HG03571 (cell line): ENCODE measurements around the gene TAMALIN.
A peak's percentile ranks its signal among the peaks of the same experiment; 100 is the strongest.

ENCODE experiments used
- ATAC-seq: cut with Tn5 transposase; IDR thresholded peaks from one replicate; pipeline ENCODE4 v1.9.1; 2021; ENCODE audit not compliant: unreplicated experiment

Gene TAMALIN

DNA sequence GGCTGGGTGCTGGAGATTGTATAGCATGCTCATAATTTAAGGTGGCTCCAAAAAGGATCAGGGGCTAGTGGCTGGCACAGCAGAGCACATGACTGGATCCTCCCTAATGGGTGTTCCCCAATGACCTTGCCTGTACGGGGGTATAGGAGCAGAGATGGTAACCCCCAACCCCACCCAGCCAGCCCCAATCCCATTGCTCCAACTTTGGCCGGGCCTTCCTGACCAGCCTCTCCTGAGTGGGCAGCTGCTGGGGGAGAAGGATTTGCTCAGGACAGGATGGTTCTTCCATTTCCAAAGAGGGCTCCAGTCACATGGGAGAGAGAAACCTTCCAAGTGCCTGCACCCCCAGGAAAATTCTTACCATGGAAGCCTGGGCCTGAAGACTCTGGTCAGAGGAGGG lies 29.2 kb downstream of the TAMALIN start:
- ATAC-seq, result no peak

GRCh38 chr12:52036587-52037171 lies 29.9 kb downstream of the TAMALIN start:
- peak; percentile 32 for ATAC-seq

DNA sequence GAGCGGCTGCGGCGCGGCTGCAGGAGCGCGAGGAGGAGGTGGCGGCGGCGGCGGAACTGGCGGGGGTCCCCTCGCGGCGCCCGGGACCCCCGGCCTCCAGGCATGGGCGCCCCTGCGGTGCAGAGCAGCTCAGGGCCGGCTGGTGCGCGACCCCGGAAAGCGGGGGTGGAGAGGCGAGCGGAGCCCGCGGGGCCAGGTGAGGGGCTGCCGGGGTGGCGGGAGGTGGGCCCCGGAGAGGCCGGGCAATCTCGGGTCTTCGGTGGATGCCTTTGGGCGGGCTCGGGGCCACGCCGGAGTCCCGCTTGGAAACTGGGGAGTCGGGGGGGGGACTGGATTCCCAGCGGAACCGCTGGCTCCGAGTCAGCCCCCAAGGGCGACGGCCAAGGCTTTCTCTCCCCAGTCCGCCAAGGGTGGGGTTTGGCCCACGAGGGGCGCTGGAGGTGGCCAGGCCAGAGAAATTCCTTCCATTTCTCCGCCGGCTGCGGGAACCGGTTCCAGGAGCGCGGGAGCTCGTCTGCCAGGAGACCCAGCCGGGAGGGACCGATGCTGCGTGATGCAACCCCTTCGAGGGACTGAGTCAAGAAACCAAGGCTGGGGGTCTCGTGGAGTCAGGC lies 30.6 kb downstream of the TAMALIN start:
- ATAC-seq, result peak; percentile 5

GRCh38 chr12:52038447-52038846 lies 31.7 kb downstream of the TAMALIN start:
- ATAC-seq, result no peak

GRCh38 chr12:52041035-52041434 lies 34.3 kb downstream of the TAMALIN start:
- no peak for ATAC-seq

GRCh38 chr12:52041695-52042123 lies 35.0 kb downstream of the TAMALIN start:
- no peak for ATAC-seq

DNA sequence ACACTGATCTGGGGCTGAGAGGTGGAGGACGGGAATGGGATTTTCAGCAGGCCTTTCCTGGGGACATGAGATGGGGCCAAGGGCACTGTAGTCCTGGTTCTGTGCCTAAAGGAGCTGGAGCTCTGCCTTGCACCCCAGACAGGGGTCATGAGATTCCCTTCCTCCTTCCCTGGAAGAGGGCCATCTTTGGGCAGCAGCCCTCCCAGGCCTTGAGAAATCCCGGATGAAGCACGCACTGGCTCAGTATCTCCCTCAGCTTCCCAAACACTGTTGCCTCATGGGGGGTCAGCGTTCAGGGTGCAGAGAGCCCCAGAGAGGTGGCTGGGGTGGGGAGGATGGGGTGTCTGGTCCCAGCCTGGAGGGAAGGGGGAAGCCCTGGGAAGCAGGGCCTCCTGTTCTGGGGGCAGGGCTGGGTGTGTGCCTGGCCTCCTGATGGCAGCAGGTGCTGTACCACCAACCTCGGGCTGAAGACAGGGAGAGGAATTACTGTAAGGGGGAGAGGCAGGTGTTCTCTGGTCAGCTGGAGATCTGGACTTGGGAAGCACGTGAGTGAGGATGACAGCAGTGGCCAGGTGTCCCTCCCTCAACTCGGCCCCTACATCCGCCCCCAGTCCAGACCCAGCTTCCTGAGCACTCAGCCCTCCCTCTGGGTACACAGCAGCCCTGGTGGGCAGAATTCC lies 36.1 kb downstream of the TAMALIN start:
- no peak for ATAC-seq

GRCh38 chr12:52043386-52044212 lies 36.9 kb downstream of the TAMALIN start:
- ATAC-seq, result no peak

GRCh38 chr12:52044292-52044983 lies 37.7 kb downstream of the TAMALIN start:
- no peak for ATAC-seq

- ATAC-seq, result no peak
Observed at GRCh38 chr12:52045794-52046199, 39.1 kb downstream of the TAMALIN start.

DNA sequence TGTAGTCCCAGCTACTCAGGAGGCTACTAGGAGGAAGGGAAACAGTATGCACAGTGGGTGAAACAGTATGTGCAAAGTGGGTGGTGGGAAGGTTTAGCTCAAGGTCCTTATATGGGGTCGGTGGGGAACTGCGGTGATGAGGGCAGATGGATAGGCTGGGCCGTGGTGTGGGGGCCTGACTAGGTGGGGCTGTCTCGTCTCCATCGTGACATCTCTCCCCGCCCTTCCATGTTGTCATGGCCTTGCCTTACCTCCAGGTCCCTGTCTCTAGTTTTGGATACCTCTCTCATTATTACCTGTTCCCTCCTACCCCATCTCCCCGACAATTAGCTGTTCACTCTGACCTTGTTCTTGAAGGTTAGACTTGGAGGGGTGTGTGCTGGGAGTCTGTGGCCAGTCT lies 40.1 kb downstream of the TAMALIN start:
- ATAC-seq, result no peak

DNA sequence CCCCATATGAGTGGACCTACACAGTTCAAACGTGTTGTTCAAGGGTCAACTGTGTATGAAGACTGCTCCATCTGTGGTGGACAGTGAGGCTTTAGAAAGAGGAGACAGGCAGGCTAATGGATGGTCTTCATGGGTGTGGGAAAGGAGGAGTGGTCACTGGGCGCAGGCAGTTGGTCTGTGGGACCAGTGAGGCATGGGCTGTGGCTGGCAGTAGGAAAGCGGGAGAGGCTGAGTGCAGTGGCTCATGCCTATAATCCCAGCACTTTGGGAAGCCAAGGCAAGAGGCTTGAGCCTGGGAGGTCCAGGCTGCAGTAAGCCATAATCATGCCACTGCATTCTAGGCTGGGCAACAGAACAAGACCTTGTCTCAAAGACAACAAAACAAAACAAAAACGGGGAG lies 42.5 kb downstream of the TAMALIN start:
- ATAC-seq, result no peak

GRCh38 chr12:52049688-52050087 lies 42.9 kb downstream of the TAMALIN start:
- no peak for ATAC-seq

GRCh38 chr12:52050116-52050757 lies 43.5 kb downstream of the TAMALIN start:
- ATAC-seq, result no peak

DNA sequence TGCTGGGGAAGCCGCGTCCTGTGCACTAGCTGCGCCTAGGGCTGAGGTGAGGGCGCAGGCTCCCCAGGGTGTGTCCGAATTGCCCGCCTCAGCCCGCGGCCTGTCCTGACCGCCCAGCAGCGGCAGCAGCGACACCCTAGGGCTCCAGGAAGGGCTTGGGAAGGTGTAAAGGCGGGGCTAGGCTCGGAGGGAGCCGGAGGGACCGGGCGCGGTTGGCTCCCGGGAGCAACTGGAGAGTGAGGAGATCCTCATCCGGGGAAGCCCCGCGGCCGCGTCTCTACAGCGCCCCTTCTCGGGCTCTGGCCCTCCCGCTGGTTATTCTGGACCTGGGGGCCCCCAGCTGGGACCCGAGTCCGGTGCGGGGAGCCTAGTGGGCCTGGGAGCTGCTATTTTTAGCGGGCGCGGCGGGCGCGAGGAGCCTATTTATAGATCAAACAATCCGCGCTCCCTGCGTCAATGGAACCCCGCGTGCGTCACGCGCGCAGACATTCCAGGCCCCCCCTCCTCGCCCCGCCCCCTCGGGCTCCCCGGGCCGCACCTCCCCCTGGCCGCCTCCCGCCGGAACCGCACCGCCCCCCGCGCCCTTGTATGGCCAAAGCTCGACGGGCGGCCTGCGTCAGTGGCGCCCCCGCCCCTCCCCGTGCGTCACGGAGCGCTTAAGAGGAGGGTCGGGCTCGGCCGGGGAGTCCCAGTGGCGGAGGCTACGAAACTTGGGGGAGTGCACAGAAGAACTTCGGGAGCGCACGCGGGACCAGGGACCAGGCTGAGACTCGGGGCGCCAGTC lies 44.2 kb downstream of the TAMALIN start, which contains the start of gene NR4A1:
NR4A1 (plus strand) TSS at position 685 of the 784 bp plus-strand sequence. CDS start 2,887 bp downstream, outside the sequence.
- peak; percentile 70 for ATAC-seq

- ATAC-seq, result no peak
Observed at GRCh38 chr12:52052468-52053186, 45.9 kb downstream of the TAMALIN start.

- no peak for ATAC-seq
Observed at GRCh38 chr12:52053536-52054209, 46.9 kb downstream of the TAMALIN start.

DNA sequence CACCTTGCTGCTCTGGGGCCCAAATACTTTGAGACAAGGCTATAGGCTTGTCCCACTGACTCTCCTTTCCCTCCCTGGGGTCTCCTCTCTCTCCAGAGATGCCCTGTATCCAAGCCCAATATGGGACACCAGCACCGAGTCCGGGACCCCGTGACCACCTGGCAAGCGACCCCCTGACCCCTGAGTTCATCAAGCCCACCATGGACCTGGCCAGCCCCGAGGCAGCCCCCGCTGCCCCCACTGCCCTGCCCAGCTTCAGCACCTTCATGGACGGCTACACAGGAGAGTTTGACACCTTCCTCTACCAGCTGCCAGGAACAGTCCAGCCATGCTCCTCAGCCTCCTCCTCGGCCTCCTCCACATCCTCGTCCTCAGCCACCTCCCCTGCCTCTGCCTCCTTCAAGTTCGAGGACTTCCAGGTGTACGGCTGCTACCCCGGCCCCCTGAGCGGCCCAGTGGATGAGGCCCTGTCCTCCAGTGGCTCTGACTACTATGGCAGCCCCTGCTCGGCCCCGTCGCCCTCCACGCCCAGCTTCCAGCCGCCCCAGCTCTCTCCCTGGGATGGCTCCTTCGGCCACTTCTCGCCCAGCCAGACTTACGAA lies 47.6 kb downstream of the TAMALIN start:
- no peak for ATAC-seq
